ENCODE data around the gene MED26.

DNA sequence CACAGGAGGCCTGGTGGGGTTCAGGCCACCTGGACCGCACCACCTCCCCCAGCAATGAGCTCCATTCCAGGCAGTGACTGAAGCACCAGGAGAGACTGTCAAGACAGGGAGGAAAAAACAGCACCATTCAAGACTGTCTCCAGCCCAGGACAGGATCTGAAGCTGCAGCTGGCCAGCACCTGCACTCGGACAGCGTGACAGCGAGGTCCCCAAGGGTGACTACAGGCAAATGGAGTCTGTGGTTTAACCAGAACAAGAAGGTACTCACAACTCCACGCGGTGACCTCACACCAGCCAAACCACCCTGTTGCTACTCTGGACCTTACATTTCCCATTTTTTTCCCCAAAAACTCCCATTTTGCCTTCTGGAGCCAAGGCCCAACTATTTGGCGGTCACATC is 9.8 kb downstream of the MED26 start:
- TF ChIP-seq, protein P1, sequence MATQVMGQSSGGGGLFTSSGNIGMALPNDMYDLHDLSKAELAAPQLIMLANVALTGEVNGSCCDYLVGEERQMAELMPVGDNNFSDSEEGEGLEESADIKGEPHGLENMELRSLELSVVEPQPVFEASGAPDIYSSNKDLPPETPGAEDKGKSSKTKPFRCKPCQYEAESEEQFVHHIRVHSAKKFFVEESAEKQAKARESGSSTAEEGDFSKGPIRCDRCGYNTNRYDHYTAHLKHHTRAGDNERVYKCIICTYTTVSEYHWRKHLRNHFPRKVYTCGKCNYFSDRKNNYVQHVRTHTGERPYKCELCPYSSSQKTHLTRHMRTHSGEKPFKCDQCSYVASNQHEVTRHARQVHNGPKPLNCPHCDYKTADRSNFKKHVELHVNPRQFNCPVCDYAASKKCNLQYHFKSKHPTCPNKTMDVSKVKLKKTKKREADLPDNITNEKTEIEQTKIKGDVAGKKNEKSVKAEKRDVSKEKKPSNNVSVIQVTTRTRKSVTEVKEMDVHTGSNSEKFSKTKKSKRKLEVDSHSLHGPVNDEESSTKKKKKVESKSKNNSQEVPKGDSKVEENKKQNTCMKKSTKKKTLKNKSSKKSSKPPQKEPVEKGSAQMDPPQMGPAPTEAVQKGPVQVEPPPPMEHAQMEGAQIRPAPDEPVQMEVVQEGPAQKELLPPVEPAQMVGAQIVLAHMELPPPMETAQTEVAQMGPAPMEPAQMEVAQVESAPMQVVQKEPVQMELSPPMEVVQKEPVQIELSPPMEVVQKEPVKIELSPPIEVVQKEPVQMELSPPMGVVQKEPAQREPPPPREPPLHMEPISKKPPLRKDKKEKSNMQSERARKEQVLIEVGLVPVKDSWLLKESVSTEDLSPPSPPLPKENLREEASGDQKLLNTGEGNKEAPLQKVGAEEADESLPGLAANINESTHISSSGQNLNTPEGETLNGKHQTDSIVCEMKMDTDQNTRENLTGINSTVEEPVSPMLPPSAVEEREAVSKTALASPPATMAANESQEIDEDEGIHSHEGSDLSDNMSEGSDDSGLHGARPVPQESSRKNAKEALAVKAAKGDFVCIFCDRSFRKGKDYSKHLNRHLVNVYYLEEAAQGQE (IDR thresholded peaks at IDR 0.05; ENCODE audit: low read depth, low read length): no peak
- TF ChIP-seq SPI1 (IDR thresholded peaks at IDR 0.05; ENCODE audit: borderline replicate concordance, insufficient read depth, low read depth, low read length): no peak
- TF ChIP-seq MYC (IDR thresholded peaks at IDR 0.05; ENCODE audit: insufficient read depth, insufficient read length, insufficient replicate concordance, low read length, severe bottlenecking): no peak
- TF ChIP-seq CTCF (IDR thresholded peaks at IDR 0.05 in 2 of 3, conservative IDR thresholded peaks at IDR 0.05 in 1 of 3; ENCODE audit: control insufficient read depth in 2 of 3, extremely low read depth in 1 of 3, insufficient read depth in 1 of 3, low read depth in 3 of 3, low read length in 3 of 3): no peak
- no peak for TF ChIP-seq EZH2 (IDR thresholded peaks at IDR 0.05; ENCODE audit: borderline replicate concordance, control insufficient read depth, low read depth, low read length)
- no peak for TF ChIP-seq CBX3 (IDR thresholded peaks at IDR 0.05; ENCODE audit: borderline replicate concordance, low read depth)
- TF ChIP-seq POLR2A (IDR thresholded peaks at IDR 0.05; ENCODE audit: low read depth, low read length): 0 out of 2 replicates have a peak, but pooled peaks have one; percentile 1
- TF ChIP-seq MAX (IDR thresholded peaks at IDR 0.05; ENCODE audit: low read depth, low read length): no peak

Data from GM12878 (cell line).